ENCODE measurements around the gene CTRL. TPM values are rescaled to one million over a fixed set of nuclear protein-coding genes. Genes with fewer than 3 reads are reported as not detected.

The CTRL gene
- polyA plus RNA-seq, 3 donors: 0.69 to 17.4 (median 1.6) TPM

- Mint-ChIP-seq H3K27me3 (ENCODE audit: low read depth in 3 of 3) (peaks cover 0 to 2% (median 0%) of the 10 kb centered on the region in 3 donors), H3K9me3 (no peaks in the 10 kb centered on the region), H3K4me1 (no peaks in the 10 kb centered on the region), H3K27ac (peak overlapping the region in 2 of 7 donors; percentile 42 to 64), H3K36me3 (peaks cover 40 to 71% of the 10 kb centered on the region in 2 donors), H3K4me3 (no peak overlapping the region)
- H3K27ac ChIP-seq (ENCODE audit: low read depth in 1 of 2, low read length in 2 of 2): peak overlapping the region in 1 of 2 donors; percentile 20
- no peak overlapping the region for H3K4me3 ChIP-seq (replicated peaks in 1 of 3; ENCODE audit: low read depth in 2 of 3, low read length in 3 of 3)
- H3K36me3 ChIP-seq (replicated peaks in 1 of 2; ENCODE audit: control insufficient read depth in 1 of 2, insufficient read depth in 2 of 2, low read length in 2 of 2): peaks cover 55 to 89% of the 10 kb centered on the region in 2 donors
- peaks cover 94% of the 10 kb centered on the region for H4K20me1 ChIP-seq (ENCODE audit: insufficient read depth, low read length)
- peaks cover 4% of the 10 kb centered on the region for H3K79me2 ChIP-seq (ENCODE audit: insufficient read depth, low read length)
- DNase-seq: no peak
- H3K27me3 ChIP-seq (ENCODE audit: control insufficient read depth in 2 of 2, insufficient read depth in 2 of 2, low read length in 2 of 2): no peaks in the 10 kb centered on the region
- no peak overlapping the region for H3K9ac ChIP-seq (ENCODE audit: insufficient read depth, low read length, poor library complexity, severe bottlenecking)
- no peaks in the 10 kb centered on the region for H3K4me1 ChIP-seq (ENCODE audit: control insufficient read depth in 1 of 2, insufficient read depth in 2 of 2, low read length in 2 of 2)
- 80% methylated on average over 13 of the region's 13 CpGs for WGBS (ENCODE audit: insufficient coverage)
- no peak overlapping the region for H3K4me2 ChIP-seq (replicated peaks; ENCODE audit: extremely low read depth, low read length, poor library complexity, severe bottlenecking)
- intact Hi-C loops (cut with micrococcal nuclease): loop anchor here in 1 of 2 donors (5.0 kb wide), 2 partner anchors 109 to 254 kb away; no protein-coding TSS in a partner anchor
- no peak for TF ChIP-seq CTCF (IDR thresholded peaks at IDR 0.05)
- no peak overlapping the region for H2AFZ ChIP-seq (ENCODE audit: insufficient read depth, low read depth, low read length, poor library complexity, severe bottlenecking)
- H3K9me3 ChIP-seq (replicated peaks in 1 of 2; ENCODE audit: control insufficient read depth in 1 of 2, insufficient read depth in 1 of 2, low read length in 2 of 2): no peaks in the 10 kb centered on the region
Observed at GRCh38 chr16:67926181-67926750, 5.4 kb downstream of the CTRL start.

GRCh38 chr16:67924140-67924906 lies 7.3 kb downstream of the CTRL start:
- Mint-ChIP-seq H3K27ac (peak overlapping the region in 4 of 7 donors; percentile 2 to 45 (median 32)), H3K36me3 (peaks cover 35 to 64% of the 10 kb centered on the region in 2 donors), H3K4me1 (no peaks in the 10 kb centered on the region), H3K4me3 (no peak overlapping the region), H3K9me3 (no peaks in the 10 kb centered on the region), H3K27me3 (ENCODE audit: low read depth in 3 of 3) (peaks cover 0 to 2% (median 0%) of the 10 kb centered on the region in 3 donors)
- Histone ChIP-seq H3K9ac (ENCODE audit: insufficient read depth, low read length, poor library complexity, severe bottlenecking) (no peak overlapping the region), H2AFZ (ENCODE audit: insufficient read depth, low read depth, low read length, poor library complexity, severe bottlenecking) (no peak overlapping the region), H3K4me2 (replicated peaks; ENCODE audit: extremely low read depth, low read length, poor library complexity, severe bottlenecking) (no peak overlapping the region), H3K36me3 (replicated peaks in 1 of 2; ENCODE audit: control insufficient read depth in 1 of 2, insufficient read depth in 2 of 2, low read length in 2 of 2) (peaks cover 44 to 81% of the 10 kb centered on the region in 2 donors), H3K79me2 (ENCODE audit: insufficient read depth, low read length) (peaks cover 17% of the 10 kb centered on the region), H3K9me3 (replicated peaks in 1 of 2; ENCODE audit: control insufficient read depth in 1 of 2, insufficient read depth in 1 of 2, low read length in 2 of 2) (no peaks in the 10 kb centered on the region), H4K20me1 (ENCODE audit: insufficient read depth, low read length) (peaks cover 93% of the 10 kb centered on the region), H3K27me3 (ENCODE audit: control insufficient read depth in 2 of 2, insufficient read depth in 2 of 2, low read length in 2 of 2) (no peaks in the 10 kb centered on the region), H3K27ac (ENCODE audit: low read depth in 1 of 2, low read length in 2 of 2) (no peak overlapping the region), H3K4me1 (ENCODE audit: control insufficient read depth in 1 of 2, insufficient read depth in 2 of 2, low read length in 2 of 2) (no peaks in the 10 kb centered on the region), H3K4me3 (replicated peaks in 1 of 3; ENCODE audit: low read depth in 2 of 3, low read length in 3 of 3) (no peak overlapping the region)
- DNase-seq: no peak
- no peak for TF ChIP-seq CTCF (IDR thresholded peaks at IDR 0.05)
- intact Hi-C loops (cut with micrococcal nuclease): no loop called here
- 97% methylated on average over 10 of the region's 10 CpGs for WGBS (ENCODE audit: insufficient coverage)

All from CD14-positive monocyte (primary cell).